ENCODE data around the gene SYMPK.
A peak's percentile ranks its signal among the peaks of the same experiment; 100 is the strongest.

The SYMPK gene

GRCh38 chr19:45824531-45825262, 38.2 kb downstream of the SYMPK start:
- DNase-seq: no peak

GRCh38 chr19:45824041-45824471, 38.9 kb downstream of the SYMPK start:
- DNase-seq: no peak

GRCh38 chr19:45823182-45823581, 39.8 kb downstream of the SYMPK start:
- DNase-seq: no peak

- no peak for DNase-seq
Observed at GRCh38 chr19:45822716-45823115, 40.2 kb downstream of the SYMPK start.

DNA sequence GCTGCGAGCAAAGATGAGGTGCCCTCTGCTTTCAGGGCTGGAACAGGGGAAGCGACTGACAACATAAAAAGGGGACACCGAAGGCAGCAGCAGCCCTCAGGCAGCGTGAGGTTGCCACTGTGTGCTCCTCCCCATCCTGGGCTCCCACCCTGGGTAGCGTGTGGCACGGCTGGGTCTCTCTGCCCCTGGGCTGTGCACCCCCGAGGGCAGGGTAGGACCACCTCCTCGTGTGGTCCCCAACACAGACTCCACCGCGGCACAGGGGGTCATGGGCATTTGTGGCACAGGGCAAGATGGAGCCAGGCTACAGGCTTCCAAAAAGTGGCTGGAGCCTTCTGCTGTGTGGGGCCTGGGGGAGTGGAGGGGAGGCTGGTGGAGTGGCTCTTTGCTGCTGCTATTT, 41.4 kb downstream of the SYMPK start:
- DNase-seq: no peak

DNA sequence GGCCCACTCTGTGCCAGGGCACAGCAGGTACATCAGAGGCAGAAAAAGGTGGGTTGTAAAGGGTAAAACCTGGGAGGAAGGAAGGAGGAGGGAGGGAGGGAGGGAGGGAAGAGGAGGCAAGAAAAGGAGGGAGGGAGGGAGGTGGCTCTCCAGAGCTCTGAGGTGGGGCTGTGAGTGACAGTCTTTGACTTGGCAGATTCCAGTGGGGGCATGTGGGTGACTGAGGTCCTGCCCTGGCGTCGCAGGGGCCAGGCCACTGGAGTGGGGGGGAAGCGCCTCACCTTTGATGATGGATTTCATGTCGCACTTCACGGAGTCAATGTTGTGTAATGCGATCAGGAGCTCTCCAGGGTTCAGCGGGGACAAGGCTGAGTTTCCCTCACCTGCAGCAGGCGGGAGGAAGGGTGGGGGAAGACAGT, 41.8 kb downstream of the SYMPK start:
- no peak for DNase-seq

- DNase-seq: no peak
Observed at GRCh38 chr19:45820413-45821102, 42.4 kb downstream of the SYMPK start.

GRCh38 chr19:45819769-45820168, 43.2 kb downstream of the SYMPK start:
- DNase-seq: no peak

DNA sequence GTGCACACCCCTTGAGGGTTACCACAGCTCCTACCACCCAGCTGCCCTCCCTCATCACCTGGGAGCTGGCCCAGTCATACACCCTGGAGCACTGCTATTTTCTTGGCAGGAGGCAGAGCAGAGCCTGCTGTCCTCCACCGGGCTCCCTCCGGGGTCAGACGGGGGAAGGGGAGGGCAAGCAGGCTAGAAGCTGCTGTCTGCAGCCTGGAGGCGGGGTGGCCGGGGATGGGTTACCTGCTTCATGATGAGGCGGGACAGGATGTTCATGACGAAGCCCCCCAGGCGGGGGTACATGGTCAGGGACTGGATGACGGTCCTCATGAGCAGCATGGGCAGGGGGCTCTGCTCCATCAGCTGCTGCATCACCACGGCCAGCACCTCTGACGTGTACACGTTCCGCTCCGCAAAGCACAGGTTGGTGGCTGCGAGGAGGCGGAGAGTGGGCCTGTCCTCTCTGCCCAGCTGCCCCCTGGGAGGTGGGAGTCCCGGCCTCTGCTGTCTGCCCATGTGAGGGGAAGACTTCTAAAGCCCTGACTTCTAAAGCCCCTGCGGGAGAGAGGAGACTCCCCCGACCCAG, 45.1 kb downstream of the SYMPK start:
- DNase-seq: no peak

DNA sequence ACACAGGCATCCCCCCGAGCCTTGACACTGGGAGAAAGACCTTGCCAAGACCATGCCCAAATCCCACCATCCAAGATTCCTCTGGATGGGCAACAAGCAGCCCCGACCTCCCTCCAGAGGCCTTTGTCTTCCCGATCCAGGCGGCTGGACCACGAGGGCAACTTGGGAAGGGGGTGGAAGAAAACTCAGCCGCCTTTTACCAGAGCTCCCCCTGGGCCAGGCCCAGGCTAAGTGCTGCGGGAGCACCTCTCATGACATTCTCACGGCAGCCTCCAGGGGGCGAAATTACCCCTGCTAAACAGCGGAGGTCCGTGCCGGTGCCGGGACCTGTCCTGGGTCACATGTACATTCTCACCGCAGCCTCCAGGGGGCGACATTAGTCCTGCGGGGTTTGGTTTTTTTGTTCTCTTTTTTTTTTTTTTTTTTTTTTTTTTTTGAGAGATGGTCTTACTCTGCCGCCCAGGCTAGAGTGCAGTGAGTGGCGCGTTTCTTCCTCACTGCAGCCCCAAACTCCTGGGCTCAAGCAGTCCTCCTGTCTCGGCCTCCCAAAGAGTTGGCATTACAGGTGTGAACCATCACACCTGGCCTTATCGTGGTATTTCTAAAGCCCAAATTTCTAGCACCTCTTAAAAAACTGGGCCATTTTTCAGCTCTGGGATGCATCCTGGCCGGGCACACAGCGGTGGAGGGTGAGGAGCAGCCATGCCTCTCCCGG, 45.8 kb downstream of the SYMPK start:
- peak; percentile 89 for DNase-seq

DNA sequence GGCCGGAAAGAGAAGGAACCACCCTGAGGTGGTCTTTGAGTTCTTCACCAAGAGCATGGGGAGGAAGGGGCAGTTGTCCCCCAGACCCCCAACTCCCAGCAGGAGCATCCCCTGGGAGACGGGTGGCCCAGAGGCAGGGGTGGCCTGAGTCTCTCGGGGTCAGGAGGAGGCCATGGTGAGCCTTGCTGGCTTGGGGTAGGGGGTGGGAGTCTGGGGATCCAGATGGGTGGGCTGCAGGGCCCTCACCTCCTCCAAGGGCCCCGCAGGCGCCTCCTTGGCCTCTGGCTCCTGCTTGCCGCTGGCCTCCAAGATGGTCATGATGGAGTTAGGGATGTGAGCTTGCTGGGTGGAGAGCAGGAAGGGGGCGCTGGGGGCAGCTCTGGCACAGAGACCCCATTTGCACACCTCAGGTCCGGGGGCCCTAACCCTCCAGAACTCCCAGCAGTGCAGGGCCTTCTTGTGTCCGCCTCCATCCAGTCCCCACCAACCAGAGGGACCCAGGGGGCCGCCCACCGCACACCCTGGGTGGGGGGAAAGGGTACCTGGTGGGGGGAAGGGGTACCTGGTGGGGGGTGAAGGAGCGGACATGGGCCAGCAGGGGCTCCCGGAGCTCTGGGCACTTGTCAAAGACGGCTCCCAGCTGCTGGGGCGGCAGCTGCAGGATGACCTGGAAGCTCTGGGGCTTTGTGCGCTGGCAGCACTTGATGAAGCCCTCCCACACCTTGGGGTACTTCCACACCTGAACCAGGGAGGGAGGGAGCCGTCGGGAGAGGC, 46.5 kb downstream of the SYMPK start:
- no peak for DNase-seq

DNA sequence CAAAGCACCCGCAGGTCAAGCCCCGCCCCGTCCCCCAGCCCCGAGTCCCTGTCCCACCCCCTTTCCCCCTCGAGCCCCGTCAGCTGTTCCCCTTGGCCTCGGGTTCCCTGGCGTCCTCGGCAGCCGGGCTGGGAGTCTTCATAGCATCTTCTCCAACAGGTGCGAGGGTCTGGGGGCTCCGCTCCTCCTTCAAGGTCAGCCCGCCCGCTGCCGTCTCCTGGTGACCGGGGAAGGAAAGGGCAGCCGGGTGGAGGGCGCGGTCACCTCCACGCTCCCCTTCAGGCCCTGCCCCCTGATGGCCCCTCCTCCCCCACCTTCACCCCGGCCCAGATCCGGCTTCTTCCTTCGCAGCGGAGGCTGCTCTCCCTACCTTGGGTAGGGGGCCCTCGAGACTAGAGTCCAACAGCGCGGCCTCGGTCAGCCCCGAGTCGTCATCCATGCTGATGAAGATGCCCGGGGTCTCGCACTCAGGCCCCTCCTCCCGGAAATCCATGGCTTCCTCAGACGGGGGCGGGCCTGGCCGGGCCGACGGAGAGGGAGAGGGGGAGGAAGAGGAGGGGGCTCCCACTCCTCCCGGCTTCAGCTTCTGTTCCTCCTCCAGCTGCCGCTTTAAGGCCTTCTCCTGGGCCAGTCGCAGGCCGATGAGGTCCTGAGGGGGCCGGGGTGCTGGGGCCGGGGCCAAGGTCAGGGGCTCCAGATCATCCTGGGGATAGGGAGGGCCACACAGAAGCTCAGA, 47.3 kb downstream of the SYMPK start:
- no peak for DNase-seq

GRCh38 chr19:45814851-45815480, 48.0 kb downstream of the SYMPK start, which contains the start of gene RSPH6A:
TSS of gene RSPH6A (minus strand) at chr19:45815308. CDS start at chr19:45815176, 132 bp downstream.
- DNase-seq: no peak

GRCh38 chr19:45814166-45814780, 48.7 kb downstream of the SYMPK start:
- DNase-seq: no peak

- no peak for DNase-seq
Observed at GRCh38 chr19:45812297-45812696, 50.6 kb downstream of the SYMPK start.

GRCh38 chr19:45809643-45810159, 53.2 kb downstream of the SYMPK start:
- DNase-seq: no peak

- no peak for DNase-seq
Observed at GRCh38 chr19:45805719-45806118, 57.2 kb downstream of the SYMPK start.

DNA sequence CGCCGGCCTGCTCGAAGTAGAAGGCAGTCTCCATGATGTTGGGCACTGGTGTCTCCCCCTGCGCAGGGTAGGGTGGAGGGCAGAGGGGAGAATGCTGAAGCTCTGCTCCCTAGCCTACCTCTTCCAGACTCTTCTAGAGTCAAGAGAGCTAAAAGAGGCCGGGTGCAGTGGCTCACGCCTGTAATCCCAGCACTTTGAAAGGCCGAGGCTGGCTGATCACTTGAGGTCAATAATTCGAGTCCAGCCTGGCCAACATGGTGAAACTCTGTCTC, 58.1 kb downstream of the SYMPK start:
- DNase-seq: no peak

- DNase-seq: no peak
Observed at GRCh38 chr19:45804140-45804958, 58.6 kb downstream of the SYMPK start.

DNA sequence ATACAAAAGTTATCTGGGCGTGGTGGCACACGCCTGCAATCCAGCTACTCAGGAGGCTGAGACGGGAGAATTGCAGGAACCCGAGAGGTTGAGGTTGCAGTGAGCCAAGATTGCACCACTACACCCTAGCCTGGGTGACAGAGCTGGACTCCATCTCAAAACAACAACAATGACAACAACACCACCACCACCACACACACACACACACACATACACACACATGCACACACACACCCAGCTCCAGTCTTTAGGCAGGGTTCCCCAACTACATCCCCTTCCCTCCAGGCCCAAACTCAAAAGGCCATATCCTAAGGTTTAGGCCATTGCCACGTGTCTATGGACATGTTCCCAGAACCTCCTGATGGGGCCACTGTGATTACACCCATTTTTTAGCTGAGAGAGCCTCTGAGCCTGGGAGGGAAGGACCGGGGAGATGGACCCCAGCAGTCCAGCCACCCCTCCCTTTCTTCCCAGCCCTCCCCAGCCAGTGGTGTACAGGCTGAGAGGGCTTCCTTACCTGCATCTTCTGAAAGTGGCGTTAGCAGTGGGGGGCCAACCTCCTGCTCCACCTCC, 61.3 kb downstream of the SYMPK start:
- DNase-seq: no peak
